ENCODE measurements around the gene ROR2.

DNA sequence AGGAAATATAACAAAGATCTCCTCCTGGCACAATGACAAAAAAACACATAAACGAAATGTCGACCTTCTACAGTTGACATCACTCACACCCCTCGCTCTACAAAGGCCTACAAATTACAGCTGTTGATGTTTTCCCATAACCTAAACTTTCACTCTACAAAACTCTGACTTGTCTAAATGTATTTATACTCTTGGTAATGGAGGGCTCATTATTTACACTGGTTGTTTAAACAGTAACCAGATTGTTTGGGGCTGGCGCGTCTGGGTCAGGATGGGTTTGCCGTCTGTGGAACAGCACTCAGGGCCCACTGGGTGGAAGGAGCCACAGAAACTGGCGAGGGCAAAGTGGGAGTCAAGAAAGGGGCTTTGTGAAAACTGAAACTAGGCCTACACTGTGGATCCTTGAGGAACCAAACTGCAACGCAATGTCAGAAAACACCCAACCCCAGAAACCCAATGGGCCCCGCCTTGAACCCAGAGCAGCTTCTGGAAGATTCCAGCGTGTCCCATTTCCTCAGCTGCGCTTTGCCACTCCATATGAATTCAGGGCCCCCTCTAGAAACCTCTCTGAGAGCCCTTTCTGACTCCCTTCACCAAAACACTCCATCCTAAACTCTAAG is 136.7 kb downstream of the ROR2 start:
- no peak for TF ChIP-seq POLR2AphosphoS5 (IDR thresholded peaks at IDR 0.05; ENCODE audit: low read depth, low read length)
- TF ChIP-seq PAX5 (IDR thresholded peaks at IDR 0.05; ENCODE audit: insufficient read depth, low read length, severe bottlenecking): no peak
- no peak for TF ChIP-seq POU2F2 (IDR thresholded peaks at IDR 0.05; ENCODE audit: low read depth, low read length)
- no peak for TF ChIP-seq POLR2A (IDR thresholded peaks at IDR 0.05; ENCODE audit: low read depth, low read length)
- TF ChIP-seq TAF1 (IDR thresholded peaks at IDR 0.05; ENCODE audit: low read depth, low read length): no peak
- TF ChIP-seq SPI1 (IDR thresholded peaks at IDR 0.05; ENCODE audit: low read depth, low read length): no peak
